CD14-positive monocyte (primary cell): ENCODE results near the gene RALGDS. TPM values are rescaled to one million over a fixed set of nuclear protein-coding genes. Genes with fewer than 3 reads are reported as not detected.
"Not testable (repeated sequence)": the region's sequence is repeated elsewhere in the genome, so short reads cannot be mapped to it uniquely, and the experiment has no call there.

ENCODE experiments used
- DNase-seq, 3 donors: peaks; one replicate each; pipeline ENCODE4 v3.0.0-alpha.2; 2011 to 2022
- H2AFZ ChIP-seq: 2 replicates; pipeline ENCODE4 v1.6.0; 2012; ENCODE audit warnings: mild to moderate bottlenecking, low read depth, low read length, inconsistent platforms; ENCODE audit not compliant: insufficient read depth, poor library complexity, severe bottlenecking
- H3K27ac ChIP-seq, 2 donors: 1 replicate in 1 of 2; 2 replicates in 1 of 2; pipeline ENCODE4 v1.5.1; 2012 to 2013; ENCODE audit warnings: low read length in 2 of 2, control low read depth in 1 of 2, inconsistent platforms in 1 of 2, low read depth in 1 of 2, mild to moderate bottlenecking in 1 of 2
- H3K27me3 ChIP-seq, 2 donors: one replicate each; pipeline versions ENCODE4 v1.6.0 to v1.6.1; 2011 to 2013; ENCODE audit warnings: low read length in 2 of 2; ENCODE audit not compliant: control insufficient read depth in 2 of 2, insufficient read depth in 2 of 2
- H3K36me3 ChIP-seq, 2 donors: replicated peaks in 1 of 2; 1 replicate in 1 of 2; 2 replicates in 1 of 2; pipeline versions ENCODE4 v1.5.1 to v1.6.1; 2012 to 2013; ENCODE audit warnings: low read length in 2 of 2, control low read depth in 1 of 2, inconsistent platforms in 1 of 2, mild to moderate bottlenecking in 1 of 2; ENCODE audit not compliant: insufficient read depth in 2 of 2, control insufficient read depth in 1 of 2
- H3K4me1 ChIP-seq, 2 donors: 1 replicate in 1 of 2; 2 replicates in 1 of 2; pipeline versions ENCODE4 v1.5.1 to v1.6.1; 2012 to 2013; ENCODE audit warnings: low read length in 2 of 2, control low read depth in 1 of 2, inconsistent platforms in 1 of 2, mild to moderate bottlenecking in 1 of 2, moderate library complexity in 1 of 2; ENCODE audit not compliant: insufficient read depth in 2 of 2, control insufficient read depth in 1 of 2
- H3K4me2 ChIP-seq: replicated peaks from 2 replicates; pipeline ENCODE3; 2012; ENCODE audit warnings: low read length, moderate library complexity, mild to moderate bottlenecking; ENCODE audit not compliant: poor library complexity, severe bottlenecking; ENCODE audit errors: extremely low read depth
- H3K4me3 ChIP-seq, 3 experiments: fragments of 200-600 bp in 1 of 3; sonication (generic) in 1 of 3; replicated peaks in 1 of 3; 1 replicate in 2 of 3; 2 replicates in 1 of 3; pipeline ENCODE4 v1.5.1; 2011 to 2013; ENCODE audit warnings: low read length in 3 of 3, mild to moderate bottlenecking in 3 of 3, control low read depth in 2 of 3, low read depth in 2 of 3, inconsistent platforms in 1 of 3, moderate library complexity in 1 of 3
- H3K79me2 ChIP-seq: 2 replicates; pipeline ENCODE4 v1.6.0; 2012; ENCODE audit warnings: mild to moderate bottlenecking, control low read depth, inconsistent platforms, low read length, moderate library complexity; ENCODE audit not compliant: insufficient read depth
- H3K9ac ChIP-seq: 2 replicates; pipeline ENCODE4 v1.6.0; 2017; ENCODE audit warnings: low read length, mild to moderate bottlenecking; ENCODE audit not compliant: insufficient read depth, poor library complexity, severe bottlenecking
- H3K9me3 ChIP-seq, 2 donors: replicated peaks in 1 of 2; 1 replicate in 1 of 2; 2 replicates in 1 of 2; pipeline versions ENCODE4 v1.5.1 to v1.6.1; 2012 to 2013; ENCODE audit warnings: low read length in 2 of 2, control low read depth in 1 of 2; ENCODE audit not compliant: control insufficient read depth in 1 of 2, insufficient read depth in 1 of 2
- H4K20me1 ChIP-seq: 2 replicates; pipeline ENCODE4 v1.6.0; 2012; ENCODE audit warnings: mild to moderate bottlenecking, low read length, control low read depth, moderate library complexity; ENCODE audit not compliant: insufficient read depth
- H3K27ac Mint-ChIP-seq, 7 donors: one replicate each; pipeline ENCODE4 v1.8.0; 2020; ENCODE audit warnings: mild to moderate bottlenecking in 7 of 7, mixed read lengths in 7 of 7, moderate library complexity in 6 of 7, inconsistent platforms in 2 of 7
- H3K27me3 Mint-ChIP-seq, 3 donors: one replicate each; pipeline ENCODE4 v1.8.0; 2021 to 2022; ENCODE audit warnings: low read depth in 3 of 3, mild to moderate bottlenecking in 3 of 3, mixed read lengths in 3 of 3, moderate library complexity in 3 of 3, inconsistent platforms in 1 of 3
- H3K36me3 Mint-ChIP-seq, 2 donors: one replicate each; pipeline ENCODE4 v1.8.0; 2020; ENCODE audit warnings: mixed read lengths in 2 of 2, inconsistent platforms in 1 of 2, mild to moderate bottlenecking in 1 of 2
- H3K4me1 Mint-ChIP-seq: one replicate; pipeline ENCODE4 v1.8.0; 2020; ENCODE audit warnings: mild to moderate bottlenecking, mixed read lengths
- H3K4me3 Mint-ChIP-seq, 2 donors: one replicate each; pipeline ENCODE4 v1.8.0; 2020; ENCODE audit warnings: mild to moderate bottlenecking in 2 of 2, mixed read lengths in 2 of 2, moderate library complexity in 1 of 2
- H3K9me3 Mint-ChIP-seq, 7 donors: one replicate each; pipeline ENCODE4 v1.8.0; 2020 to 2022; ENCODE audit warnings: mixed read lengths in 7 of 7, mild to moderate bottlenecking in 6 of 7, moderate library complexity in 6 of 7, inconsistent platforms in 2 of 7
- CTCF ChIP-seq: fragments of 200-600 bp; IDR thresholded peaks from one replicate; pipeline ENCODE4 v1.8.0; 2022; ENCODE audit warnings: antibody characterized with exemption, mild to moderate bottlenecking
- WGBS: methylation state at CpG from one replicate; pipeline ENCODE4 v1.1.5; 2013; ENCODE audit warnings: missing lambda C conversion rate; ENCODE audit not compliant: insufficient coverage; 5-methylcytosine and 5-hydroxymethylcytosine counted together
- intact Hi-C, 2 donors: fragments of 100-400 bp; cut with micrococcal nuclease; formaldehyde crosslinking; loops; one replicate each; pipeline versions ENCODE4 v1.15.0 to v1.15.1; 2023
- polyA plus RNA-seq, 3 donors: library from polyadenylated mRNA; depleted of rRNA in 1 of 3; unstranded in 2 of 3; stranded (reverse) in 1 of 3; fragments of 300-500 nt in 2 of 3; fragments of >200 nt in 1 of 3; fragmentation: Illumina TruSeq in 2 of 3; gene quantifications; 1 replicate in 2 of 3; 2 replicates in 1 of 3; pipeline ENCODE4 v1.2.3, GENCODE V29; 2012 to 2021

Gene RALGDS
- polyA plus RNA-seq, 3 donors: 3.5 to 63.8 (median 4.2) TPM

- H4K20me1 ChIP-seq: not testable (repeated sequence)
Measured at GRCh38 chr9:133080786-133081779, 40.0 kb downstream of the RALGDS start.

GRCh38 chr9:133080161-133080560, 40.9 kb downstream of the RALGDS start:
- no peaks in the 10 kb centered on the region for H4K20me1 ChIP-seq
- H3K4me1 ChIP-seq: no peaks in the 10 kb centered on the region
- H3K79me2 ChIP-seq: no peaks in the 10 kb centered on the region
- H3K27ac ChIP-seq: no peak overlapping the region
- no peak for DNase-seq
- H3K9me3 ChIP-seq: no peaks in the 10 kb centered on the region
- peaks cover 2 to 4% (median 2%) of the 10 kb centered on the region in 3 donors for H3K27me3 Mint-ChIP-seq
- H3K27me3 ChIP-seq: peaks cover 0 to 11% of the 10 kb centered on the region in 2 donors
- WGBS: 88% methylated on average over 2 of the region's 7 CpGs
- no peak overlapping the region for H3K4me2 ChIP-seq
- H3K36me3 ChIP-seq: no peaks in the 10 kb centered on the region
- intact Hi-C loops: no loop called here
- H3K36me3 Mint-ChIP-seq: no peaks in the 10 kb centered on the region
- no peak overlapping the region for H3K4me3 ChIP-seq
- no peak for TF ChIP-seq CTCF
- no peak overlapping the region for H3K9ac ChIP-seq
- H3K4me1 Mint-ChIP-seq: no peaks in the 10 kb centered on the region
- H3K4me3 Mint-ChIP-seq: no peak overlapping the region
- H3K27ac Mint-ChIP-seq: no peak overlapping the region
- no peaks in the 10 kb centered on the region for H3K9me3 Mint-ChIP-seq
- H2AFZ ChIP-seq: no peak overlapping the region

More at GRCh38 chr9:133080786-133081779, 40.0 kb downstream of the RALGDS start:
- H3K27ac Mint-ChIP-seq, intact Hi-C loops, H3K27ac ChIP-seq, H3K36me3 ChIP-seq, H3K79me2 ChIP-seq, H3K4me3 Mint-ChIP-seq, H3K9ac ChIP-seq, H3K27me3 Mint-ChIP-seq, H3K9me3 Mint-ChIP-seq, H2AFZ ChIP-seq, DNase-seq, H3K4me1 ChIP-seq, H3K36me3 Mint-ChIP-seq, H3K4me1 Mint-ChIP-seq, H3K4me3 ChIP-seq, H3K4me2 ChIP-seq, H3K9me3 ChIP-seq: not testable (repeated sequence)
- H3K27me3 ChIP-seq: peaks cover 0 to 11% of the 10 kb centered on the region in 2 donors
- 92% methylated on average over 5 of the region's 18 CpGs for WGBS
